Activated gamma-delta T cell treated with anti-CD3 and anti-CD28 coated beads, Interleukin-2, amount 50 U/mL, for 16 hours (primary cell): ENCODE measurements around the gene MYADML2.
A peak's percentile ranks its signal among the peaks of the same experiment; 100 is the strongest.
"Not testable (repeated sequence)": the region's sequence is repeated elsewhere in the genome, so short reads cannot be mapped to it uniquely, and the experiment has no call there.

ENCODE experiments used
- DNase-seq: peaks from one replicate; pipeline ENCODE4 v3.0.0-alpha.2; 2020; ENCODE audit warnings: low read depth

MYADML2 gene

DNA sequence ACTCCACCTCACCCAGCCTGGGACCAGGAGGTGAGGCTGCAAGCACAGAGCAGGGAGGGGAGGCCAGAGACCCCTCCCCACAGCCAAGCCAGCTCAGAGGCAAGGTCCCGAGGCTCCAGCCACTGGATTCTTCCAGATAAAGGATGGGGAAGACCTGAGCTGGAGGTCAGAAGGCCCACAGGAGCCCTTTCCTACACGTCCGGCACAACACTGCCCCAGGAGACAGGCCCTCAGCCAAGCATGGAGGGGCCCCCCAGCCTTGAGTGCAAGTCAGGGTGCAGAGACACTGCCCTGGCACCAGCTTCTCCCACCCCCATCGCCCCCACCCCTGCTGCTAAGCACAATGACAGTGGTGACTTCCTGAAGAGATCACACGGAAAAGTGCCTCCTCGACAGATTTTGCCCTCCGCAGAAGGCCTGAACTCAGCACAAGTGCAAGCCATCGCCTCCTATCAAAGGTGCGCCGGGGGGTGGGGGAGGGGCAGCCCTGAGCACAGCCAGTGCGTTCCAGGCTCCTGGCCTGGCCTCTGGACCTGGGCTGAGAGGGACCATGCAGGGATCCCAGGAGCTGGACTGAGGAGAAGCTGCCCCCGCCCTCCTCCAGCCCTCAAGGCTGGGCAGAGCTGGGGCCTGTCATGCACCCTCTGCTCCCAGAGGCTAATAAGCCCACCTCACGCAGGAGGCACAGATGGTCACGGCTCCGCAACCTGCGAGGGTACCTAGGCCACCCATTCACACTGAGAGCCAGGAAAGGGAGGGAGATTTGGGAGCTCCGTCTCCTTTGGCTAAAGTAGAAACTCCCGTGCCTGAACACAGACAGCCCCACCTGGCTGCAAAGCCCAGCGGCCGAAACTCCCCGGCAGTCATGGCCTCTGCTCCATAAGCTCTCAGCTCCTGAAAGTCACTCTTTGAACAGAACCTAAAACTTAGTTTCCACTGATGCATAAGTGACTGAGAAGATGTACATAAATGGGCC lies 22.2 kb downstream of the MYADML2 start:
- no peak for DNase-seq

DNA sequence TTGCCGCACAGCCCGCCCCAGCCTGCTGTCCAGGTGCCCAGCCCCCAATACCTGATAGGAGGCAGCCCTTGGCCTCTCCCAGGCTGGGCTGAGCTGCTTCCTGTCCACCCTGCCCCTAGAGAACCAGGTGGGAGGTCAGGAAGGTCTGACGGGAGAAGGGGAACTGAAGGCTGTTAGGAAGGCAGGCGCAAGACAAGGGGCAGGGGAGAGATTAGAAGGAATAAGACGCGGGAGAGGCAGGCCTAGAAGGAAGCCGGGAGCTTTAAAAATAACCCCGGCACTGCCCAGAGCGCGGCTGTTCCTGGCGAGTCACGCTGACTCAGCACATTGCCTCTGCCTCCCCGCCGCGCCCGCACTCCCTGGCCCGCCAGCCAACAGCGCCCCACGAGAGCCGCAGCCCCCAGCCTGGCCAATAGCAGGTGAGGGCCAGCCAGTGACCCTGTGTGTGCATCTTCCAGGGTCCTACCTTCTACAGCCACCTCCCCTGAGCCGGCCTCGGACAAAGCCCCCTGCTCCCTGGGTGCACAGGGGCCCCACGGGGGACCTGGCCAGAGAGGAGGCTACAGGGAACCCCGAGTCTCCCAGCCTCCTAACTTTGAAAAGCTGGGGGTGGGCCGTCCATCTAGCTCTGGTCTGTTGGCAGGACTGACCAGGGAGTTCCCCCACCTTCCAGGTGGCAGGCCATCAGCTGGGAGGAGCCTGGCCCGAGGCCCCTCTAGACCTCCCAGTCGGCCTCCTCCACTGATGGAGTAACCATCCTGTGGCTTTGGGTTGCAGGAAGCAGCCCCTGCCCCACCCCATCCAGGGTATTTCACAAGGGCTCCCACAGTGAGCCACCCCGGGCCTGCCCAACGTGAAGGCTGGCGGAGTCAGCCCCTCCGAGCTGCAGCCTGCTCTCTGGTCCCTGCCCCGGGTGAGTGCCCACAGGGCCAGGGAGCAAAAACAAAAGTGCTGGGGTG lies 23.5 kb downstream of the MYADML2 start:
- DNase-seq = no peak

DNA sequence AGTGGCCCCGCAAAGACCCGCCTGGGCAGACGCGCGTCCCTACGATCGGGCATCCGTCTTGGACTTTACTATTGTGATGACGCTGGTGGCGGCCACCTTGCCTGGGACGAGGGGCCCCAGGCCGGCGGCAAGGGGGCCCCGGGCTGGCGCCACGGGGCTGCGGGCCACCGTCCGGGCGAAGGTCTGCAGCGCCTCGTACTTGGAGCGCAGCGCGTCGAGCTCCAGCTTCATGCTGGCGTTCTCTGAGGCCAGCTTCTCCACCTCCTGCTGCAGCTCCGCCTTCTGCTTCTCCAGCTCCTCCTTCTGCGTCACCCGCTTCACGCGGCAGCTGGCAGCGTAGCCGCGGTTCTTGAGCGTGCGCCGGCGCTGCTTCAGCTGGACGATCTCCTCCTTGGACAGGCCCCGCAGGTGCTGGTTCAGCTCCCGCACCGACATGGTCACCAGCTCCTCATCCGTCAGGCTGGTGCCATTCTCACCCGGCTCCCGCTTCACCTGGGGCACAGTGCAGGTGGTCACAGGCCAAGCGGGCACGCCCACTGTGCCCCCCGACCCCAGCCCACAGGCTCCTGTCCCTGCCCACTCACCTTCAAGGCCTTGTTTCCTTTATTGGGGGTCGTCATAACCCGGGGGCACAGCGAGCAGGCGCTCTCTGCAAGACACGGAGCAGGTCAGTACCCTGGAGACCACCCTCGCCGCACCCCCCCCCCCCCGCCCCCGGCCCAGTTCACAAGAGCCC lies 24.3 kb downstream of the MYADML2 start:
- no peak for DNase-seq

DNA sequence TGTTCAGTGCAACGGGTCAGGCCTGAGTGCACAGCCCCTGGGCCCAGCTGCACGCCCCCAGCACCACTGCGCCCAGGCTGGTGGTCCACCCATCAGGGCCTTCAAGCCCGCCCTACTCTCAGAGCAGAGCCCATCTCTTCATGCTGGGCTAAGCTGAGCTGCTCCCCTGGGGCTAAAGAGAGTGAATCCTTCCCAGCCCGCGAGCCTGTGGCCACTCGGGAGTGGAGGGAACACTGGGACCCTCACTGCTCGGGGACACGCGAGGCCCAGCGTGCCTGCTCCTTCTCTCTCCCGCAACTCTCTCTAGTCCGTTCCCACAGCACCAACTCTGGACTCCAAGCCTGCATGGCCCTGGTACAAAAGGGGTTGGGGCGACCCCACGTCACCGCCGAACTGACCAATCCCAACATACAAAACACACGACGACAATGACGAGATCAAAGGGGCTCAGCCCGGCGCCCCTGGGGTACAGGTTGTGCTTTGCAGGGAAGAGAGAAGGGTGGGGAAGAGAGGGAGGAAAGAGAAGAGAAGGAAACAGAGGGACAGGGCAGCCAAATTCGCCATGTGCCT lies 25.0 kb downstream of the MYADML2 start:
- no peak for DNase-seq

DNA sequence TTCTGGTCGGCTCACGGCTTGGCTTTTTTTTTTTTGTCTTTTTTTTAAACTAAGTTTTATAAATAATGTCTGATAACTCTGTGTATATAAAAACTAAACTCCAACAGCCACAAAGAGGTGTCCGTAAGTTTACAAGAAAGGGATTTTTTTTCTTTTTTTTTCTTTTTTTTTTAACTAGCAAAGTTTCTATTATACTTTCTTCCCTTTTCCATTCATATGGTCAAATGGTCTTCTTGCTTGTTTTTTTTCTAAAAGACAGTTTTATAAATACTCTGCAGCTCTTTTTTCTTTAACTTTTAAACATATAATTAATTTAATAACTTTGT lies 25.5 kb downstream of the MYADML2 start:
- DNase-seq = no peak

DNA sequence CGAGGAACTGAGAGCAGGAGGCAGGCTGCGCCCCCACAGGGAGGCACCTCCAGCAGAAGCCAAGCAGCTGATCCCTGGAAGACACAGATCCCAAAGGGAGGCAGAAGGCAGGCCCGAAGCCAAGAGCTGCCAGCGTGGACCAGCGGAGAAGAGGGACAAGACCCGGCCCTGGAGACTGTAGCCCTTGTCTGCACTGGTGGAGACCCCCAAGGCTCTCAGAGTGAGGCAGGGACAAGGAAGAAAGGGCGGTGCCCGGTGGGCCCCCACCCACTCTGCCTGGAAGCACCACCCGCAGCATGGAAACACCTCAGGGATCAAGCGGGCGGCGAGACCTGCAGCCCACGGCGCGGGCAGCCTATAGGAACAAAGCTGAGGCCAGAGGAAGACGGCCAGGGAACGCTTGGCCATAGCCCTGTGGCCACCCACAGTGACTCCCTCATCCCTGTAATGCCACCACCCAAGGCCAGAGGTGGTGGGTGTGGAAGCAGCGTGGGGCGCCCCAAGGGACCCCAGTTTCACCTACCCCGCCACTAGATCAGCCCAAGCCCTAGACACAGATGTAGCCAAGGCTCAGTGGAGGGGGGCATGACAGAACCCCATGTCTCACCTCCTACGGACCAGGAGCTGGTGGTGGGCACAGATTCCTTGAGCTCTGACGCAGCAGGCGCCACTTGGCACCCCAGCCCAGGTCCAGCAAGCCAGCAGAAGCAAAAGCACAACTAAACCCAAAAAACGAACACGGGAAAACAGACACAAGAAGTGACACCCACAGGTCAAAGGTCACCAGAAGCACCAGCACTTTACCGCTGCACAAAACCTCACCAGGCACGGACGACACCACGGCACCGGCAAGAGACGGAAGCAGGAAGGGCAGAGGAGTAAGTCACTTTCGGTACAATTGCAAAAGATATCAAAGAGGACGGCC lies 26.2 kb downstream of the MYADML2 start:
- DNase-seq = no peak

DNA sequence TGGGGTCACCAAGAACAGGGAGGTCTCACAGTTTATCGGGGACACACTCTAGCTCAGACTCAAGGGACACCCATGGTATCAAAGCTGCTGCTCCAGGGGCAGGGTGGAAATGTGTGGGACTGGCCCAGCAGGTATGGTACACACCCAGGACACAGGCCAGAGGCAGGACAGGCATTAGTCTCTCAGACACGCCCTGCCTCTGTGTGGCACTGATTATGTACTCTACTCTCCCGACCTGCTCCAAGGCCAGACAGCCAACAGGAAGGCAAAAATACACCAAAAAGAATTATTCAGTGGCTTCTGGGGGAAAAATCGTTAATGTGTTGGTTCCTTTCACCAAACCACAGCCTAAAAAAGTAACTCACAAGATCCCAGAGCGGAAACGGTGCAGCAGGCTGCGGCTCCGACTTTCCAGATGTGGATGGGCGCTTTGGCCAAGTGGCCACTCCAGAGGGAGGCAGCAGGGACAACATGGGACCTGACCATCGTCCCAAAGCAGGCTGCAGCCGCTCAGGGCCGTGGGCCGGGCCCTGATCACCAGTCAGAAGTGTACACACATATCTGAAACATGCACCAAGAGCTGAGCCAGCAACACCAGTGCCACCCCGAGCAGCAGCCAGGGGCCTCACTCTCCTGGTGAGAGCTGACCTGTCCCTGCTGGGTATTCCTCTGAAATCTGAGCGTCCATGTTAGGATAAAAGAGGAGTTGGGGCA lies 28.0 kb downstream of the MYADML2 start:
- no peak for DNase-seq

DNA sequence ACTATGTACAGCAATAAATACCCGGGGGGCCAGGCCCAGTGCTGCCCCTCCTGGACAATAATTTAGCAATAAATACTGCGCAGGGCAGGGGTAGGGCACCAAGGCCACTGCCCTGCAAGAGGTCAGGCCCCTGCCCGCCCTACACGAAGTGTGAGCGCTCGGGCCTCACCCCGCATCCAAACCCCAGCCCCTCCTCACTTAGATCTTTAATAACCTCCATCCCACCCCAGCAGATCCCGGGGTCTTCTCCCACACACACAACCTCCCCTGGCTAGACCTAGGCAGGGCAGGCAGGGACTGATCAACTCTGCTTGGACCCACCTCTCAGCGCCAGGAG lies 28.7 kb downstream of the MYADML2 start:
- not testable (repeated sequence) for DNase-seq

DNA sequence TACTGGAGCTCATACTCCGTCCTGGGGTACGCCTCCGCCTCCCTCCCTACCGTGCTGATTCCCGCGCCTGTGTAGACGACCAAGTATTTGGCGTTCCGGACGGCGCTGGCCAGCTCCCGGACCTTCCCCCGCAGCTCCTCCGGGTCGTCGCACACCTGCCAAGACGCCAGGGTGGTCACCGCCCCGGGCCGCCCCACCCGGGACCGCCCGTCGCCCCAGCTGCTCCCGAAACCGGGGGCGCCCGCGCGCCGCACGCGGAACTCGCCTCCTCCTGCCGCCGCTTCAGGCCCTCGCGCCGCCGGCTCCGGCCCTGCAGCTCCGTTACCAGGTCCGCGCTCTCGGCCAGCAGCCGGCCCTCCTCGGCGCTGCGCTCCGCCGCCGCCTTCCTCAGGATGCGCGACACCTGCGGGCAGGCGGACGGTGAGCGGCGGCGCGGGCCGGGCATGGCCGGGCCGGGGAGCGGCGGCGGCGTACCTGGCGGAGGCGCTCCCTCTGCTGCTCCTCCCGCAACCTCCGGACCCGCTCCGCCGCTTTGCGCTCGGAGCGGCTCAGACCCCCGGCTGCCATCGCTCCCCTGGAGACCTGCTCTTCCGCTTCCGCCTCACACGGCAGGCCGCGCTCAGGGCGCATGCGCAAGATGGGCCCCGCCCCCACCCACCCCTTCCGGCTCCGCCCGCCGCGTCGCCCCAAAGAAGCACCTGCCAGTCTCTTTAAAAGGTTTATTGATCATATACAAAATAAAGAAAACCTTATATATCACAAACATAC lies 29.3 kb downstream of the MYADML2 start, which contains the start of gene SIRT7:
Gene SIRT7, minus strand, starts transcription at position 612 of the 768 bp plus-strand sequence. Its CDS starts 45 bp downstream, at position 567.
- peak; percentile 67 for DNase-seq

DNA sequence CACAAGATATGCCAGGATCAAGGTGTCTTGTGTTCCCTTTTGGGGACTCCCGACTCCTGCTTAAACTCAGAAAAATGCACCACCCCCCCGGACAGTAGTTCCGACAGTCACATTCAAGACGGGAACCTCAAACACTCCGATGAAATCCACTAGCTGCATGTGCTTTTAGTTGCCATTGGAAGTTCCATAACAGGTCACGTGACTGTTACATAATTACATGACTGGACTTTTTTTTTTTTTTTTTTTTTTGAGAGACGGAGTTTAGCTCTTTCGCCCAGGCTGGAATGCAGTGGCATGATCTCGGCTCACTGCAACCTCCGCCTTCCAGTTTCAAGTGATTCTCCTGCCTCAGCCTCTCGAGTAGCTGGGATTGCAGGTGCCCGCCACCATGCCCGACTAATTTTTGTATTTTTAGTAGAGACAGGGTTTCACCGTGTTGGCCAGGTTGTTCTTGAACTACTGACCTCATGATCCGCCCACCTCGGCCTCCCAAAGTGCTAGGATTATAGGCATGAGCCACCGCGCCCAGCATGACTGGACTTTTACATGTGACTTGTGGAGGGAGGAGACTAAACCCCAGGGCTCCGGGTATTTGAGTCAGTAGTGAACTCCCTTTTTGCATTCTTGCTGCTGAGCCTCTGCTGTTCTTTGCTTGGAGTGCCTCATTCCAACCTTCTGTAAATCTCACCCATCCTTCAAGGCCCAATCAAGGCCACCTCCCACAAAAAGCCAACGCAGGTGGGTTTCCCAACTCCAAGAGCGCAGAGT lies 30.6 kb downstream of the MYADML2 start:
- no peak for DNase-seq

DNA sequence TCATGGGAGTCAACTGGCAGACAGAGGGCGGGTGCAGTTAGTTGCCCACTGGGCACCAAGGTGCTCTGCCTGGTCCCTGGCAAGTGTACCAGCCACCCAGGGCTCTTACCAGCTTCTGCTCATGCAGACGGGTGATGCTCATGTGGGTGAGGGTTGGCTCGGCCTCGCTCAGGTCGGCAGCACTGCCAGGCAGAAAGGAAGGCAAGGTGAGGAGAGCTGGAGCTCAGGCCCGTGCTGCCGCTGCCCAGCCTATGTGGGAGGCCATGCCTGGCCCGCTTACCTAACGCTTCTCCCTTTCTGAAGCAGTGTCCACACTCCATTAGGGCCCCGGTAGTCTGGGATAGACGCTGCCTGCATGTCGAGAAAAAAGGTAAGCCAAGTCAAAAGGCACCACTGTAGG lies 31.7 kb downstream of the MYADML2 start:
- DNase-seq = no peak

DNA sequence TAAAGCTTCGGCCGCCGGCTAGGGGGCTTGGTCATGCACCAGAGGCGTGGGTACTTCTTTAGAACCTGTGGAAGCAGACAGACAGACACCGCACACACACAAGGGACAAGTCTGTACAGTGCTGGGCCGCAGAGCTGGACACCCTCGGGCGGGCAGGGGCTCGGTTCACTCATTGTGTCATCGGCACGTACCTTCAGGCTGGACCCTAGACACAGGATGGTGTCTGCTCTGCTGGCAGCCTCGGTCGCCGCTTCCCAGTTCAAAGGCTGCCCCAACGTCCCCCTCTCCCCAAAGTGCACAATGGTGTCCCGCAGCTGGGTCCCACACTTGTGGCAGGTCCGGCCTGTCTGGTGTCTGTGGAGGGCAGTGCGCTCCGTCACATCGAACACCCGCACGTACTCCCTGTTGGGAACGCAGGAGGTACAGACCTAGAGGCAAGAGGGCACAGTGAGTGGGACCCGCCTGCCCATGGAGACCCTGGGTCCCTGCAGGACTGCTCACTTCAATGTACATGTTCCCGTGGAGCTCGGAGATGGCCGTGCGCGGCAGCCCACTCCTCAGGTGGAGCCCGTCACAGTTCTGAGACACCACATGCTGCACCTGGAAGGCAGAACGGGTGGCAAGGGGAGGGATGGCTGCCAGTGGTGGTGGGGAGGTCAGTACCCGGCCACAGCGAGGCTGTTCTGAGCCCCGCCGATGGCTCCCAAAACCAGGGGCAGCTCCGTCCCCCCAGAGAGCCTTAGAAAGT lies 32.8 kb downstream of the MYADML2 start:
- no peak for DNase-seq

DNA sequence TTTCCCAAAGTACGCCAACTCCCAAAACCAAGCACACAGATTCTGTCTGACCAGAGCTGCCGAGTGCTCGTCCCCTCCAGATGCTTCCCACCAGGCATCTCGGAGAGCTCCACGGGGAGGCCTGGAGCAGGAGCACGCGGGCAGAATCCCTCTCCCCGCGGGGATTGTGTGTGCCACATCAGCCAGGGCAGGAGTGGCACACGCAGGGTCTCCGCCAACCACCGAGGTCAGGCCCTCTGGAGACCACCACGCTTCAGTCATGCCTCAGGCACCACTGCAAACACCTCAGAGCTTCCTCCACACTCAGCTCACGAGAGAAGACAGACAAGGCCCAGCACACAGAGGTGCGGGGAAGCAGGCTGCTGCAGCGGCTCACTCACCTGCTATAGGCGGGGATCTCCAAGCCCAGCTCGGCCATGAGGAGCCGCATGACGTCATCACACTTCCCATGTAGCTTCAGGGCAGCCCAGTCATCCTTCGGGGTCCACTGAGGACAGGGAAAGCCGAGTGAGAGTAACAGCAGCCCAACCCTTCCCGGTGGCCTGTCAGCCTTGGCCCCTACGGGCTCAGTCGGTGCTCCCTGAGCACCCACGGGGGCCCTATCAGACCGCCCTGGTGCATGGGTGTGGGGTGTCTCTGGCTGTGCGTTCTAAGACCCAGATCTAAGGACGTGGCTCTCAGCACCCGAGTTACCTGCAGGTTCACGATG lies 33.5 kb downstream of the MYADML2 start:
- DNase-seq = no peak

DNA sequence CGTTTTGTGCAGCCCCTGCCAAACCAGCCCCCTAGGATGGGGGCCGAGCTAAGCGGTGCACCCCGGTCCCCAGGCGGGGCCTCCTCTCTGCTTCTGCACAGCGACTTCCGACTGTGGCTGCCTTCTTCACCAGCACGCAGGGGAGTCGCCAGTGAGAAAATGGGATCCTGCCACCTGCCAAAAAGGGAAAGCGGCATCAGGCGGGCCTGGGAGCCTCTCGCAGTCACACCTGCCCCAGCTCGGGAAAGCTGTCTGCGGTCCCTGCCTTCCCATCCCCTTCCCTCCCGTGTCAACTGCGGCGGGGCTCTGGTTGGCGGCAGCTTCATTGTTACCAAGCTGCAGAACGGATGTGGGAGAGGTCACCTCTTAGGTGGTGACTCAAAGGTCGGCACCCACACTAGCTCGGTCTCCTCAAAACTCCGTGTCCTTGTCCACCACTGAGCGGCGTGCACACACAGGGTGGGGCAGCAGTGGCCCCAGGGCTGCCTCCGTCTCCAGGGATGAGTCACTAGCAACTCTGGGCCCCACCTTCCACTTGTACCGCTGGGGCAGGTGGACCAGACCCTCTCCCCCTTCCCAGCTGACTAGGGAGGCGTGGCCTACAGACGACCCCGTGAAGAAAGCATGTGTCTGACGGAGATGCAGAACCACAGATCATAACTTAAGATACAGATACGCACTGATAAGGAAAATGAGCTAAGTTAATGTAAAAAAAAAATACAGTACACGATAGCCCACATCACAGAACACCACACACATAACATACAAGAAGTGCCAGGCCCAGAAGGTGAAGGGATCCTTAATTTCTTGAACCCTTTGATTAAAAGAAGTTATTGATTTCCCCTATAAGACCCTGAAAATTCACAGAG lies 34.4 kb downstream of the MYADML2 start:
- no peak for DNase-seq

DNA sequence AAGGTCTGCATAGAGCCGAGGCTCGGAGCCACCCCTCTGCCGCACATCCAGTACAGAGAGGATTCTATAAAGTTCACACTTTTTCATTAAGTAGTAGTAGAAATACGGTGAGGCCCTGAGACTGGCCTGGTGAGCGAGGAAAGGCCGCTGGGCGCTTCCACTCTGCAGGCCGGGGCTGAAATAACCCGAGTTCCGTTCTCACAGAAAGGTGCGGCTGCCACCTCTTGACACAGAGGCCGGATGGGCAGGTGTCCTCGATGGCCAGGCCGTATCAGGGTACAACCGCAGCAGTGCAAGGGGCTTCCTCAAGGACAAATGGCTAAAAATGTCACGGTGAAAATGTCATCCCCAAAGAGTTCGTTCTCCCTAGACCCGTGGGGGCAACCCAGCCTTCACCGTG lies 35.1 kb downstream of the MYADML2 start:
- DNase-seq = no peak
